SK-N-DZ (cell line): ENCODE measurements around the gene TRAPPC3L.
"Not testable (repeated sequence)": the region's sequence is repeated elsewhere in the genome, so short reads cannot be mapped to it uniquely, and the experiment has no call there.

Experiments used
- DNase-seq: peaks from one replicate; pipeline ENCODE4 v3.0.0-alpha.2; 2015; ENCODE audit warnings: low spot score

Gene TRAPPC3L

GRCh38 chr6:116513224-116513875 is 32.1 kb downstream of the TRAPPC3L start:
- no peak for DNase-seq

GRCh38 chr6:116512734-116513133 is 32.8 kb downstream of the TRAPPC3L start:
- DNase-seq, result no peak

- DNase-seq, result no peak
Observed at GRCh38 chr6:116512111-116512559, 33.3 kb downstream of the TRAPPC3L start.

GRCh38 chr6:116511424-116512110 is 33.9 kb downstream of the TRAPPC3L start, which contains the start of gene CALHM5:
TSS of gene CALHM5 (plus strand) at chr6:116511639. CDS start at chr6:116511697, 58 bp downstream.
- peak; percentile 77 for DNase-seq

GRCh38 chr6:116508527-116508926 is 37.0 kb downstream of the TRAPPC3L start:
- no peak for DNase-seq

GRCh38 chr6:116507324-116507723 is 38.2 kb downstream of the TRAPPC3L start:
- DNase-seq, result no peak

- peak; percentile 41 for DNase-seq
Observed at GRCh38 chr6:116500969-116501433, 44.5 kb downstream of the TRAPPC3L start.

GRCh38 chr6:116497113-116497676 is 48.3 kb downstream of the TRAPPC3L start:
- DNase-seq, result no peak

GRCh38 chr6:116495161-116495560 is 50.3 kb downstream of the TRAPPC3L start:
- not testable (repeated sequence) for DNase-seq

GRCh38 chr6:116492331-116493067 is 53.0 kb downstream of the TRAPPC3L start:
- no peak for DNase-seq

GRCh38 chr6:116491610-116492330 is 53.7 kb downstream of the TRAPPC3L start:
- DNase-seq, result no peak

- DNase-seq, result peak; percentile 20
Observed at GRCh38 chr6:116485559-116486184, 59.8 kb downstream of the TRAPPC3L start.

GRCh38 chr6:116483616-116484015 is 61.9 kb downstream of the TRAPPC3L start:
- DNase-seq, result no peak

GRCh38 chr6:116482780-116483179 is 62.7 kb downstream of the TRAPPC3L start:
- no peak for DNase-seq

- DNase-seq, result no peak
Observed at GRCh38 chr6:116476002-116476678, 69.3 kb downstream of the TRAPPC3L start.

- no peak for DNase-seq
Observed at GRCh38 chr6:116475141-116475540, 70.3 kb downstream of the TRAPPC3L start.

GRCh38 chr6:116472706-116473105 is 72.8 kb downstream of the TRAPPC3L start:
- no peak for DNase-seq

- no peak for DNase-seq
Observed at GRCh38 chr6:116471531-116471930, 74.0 kb downstream of the TRAPPC3L start.

GRCh38 chr6:116468293-116468692 is 77.2 kb downstream of the TRAPPC3L start:
- DNase-seq, result no peak

GRCh38 chr6:116467514-116467913 is 78.0 kb downstream of the TRAPPC3L start:
- no peak for DNase-seq
